ENCODE measurements around the gene KCTD5.
"Not testable (repeated sequence)": the region's sequence is repeated elsewhere in the genome, so short reads cannot be mapped to it uniquely, and the experiment has no call there.

The KCTD5 gene

DNA sequence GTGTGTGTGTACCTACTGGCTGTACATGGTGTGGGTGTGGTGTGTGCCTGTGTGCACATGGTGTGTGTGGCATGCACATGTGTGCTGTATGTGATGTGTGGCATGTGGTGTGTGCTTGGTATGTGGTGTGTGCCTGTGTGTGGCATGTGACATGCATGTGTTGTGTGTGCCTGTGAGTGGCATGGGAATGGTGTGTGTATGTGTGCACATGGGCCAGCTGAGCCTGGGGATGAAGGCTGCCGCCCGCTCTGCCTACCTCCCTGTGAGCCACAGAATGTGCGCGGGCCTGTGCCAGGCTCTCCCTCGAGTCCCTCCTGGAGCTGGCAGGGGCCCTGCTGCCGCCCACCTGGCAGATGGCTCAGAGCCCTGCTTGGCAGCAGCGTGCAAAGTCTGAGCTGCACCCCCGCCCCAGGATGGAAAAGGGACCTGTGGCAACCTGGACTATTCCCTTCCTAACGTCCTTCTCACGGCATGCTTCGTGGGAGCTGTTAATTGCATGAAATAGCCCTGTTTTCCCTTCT is 28.4 kb downstream of the KCTD5 start:
- DNase-seq: no peak

GRCh38 chr16:2711370-2712062 is 29.2 kb downstream of the KCTD5 start:
- no peak for DNase-seq

GRCh38 chr16:2712063-2712441 is 29.7 kb downstream of the KCTD5 start:
- DNase-seq: no peak

DNA sequence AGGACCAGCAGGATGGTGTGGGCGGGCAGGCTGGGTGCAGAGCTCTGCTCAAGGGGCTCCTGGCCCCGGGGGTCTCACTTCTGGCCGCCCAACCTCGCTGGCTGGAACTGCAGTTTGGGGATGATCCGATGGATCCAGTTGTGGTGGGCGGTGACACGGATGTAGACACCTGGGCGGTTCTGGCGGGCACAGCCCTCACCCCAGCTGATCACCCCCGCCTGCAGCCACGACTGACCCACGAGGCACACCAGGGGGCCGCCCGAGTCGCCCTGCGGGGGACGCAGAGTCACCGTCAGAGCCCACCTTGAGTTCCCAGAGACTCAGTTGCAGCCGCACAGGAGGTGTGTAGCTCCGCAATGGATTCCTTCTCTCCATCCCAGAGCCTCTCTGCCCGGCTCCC is 30.2 kb downstream of the KCTD5 start:
- no peak for DNase-seq

DNA sequence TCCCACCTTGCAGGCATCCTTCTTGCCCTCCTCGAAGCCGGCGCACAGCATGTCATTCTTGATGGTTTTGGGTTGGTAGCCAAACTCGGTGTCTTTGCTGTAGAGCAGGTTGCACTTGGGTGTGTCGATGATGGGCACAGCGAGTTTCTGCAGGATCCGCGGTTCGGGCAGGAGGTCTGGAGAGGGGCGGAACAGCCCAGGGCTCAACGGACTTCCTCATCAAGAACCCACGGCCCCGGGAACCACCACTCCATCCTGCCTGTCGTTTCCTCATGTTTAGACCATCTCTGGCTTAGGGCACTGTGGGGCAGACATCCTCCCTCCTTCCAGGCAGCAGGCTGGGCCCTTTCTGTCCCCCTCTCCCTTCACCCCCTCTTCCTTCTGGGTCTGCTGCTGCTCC is 31.2 kb downstream of the KCTD5 start:
- DNase-seq: no peak

GRCh38 chr16:2713985-2714774 is 31.9 kb downstream of the KCTD5 start:
- DNase-seq: no peak

DNA sequence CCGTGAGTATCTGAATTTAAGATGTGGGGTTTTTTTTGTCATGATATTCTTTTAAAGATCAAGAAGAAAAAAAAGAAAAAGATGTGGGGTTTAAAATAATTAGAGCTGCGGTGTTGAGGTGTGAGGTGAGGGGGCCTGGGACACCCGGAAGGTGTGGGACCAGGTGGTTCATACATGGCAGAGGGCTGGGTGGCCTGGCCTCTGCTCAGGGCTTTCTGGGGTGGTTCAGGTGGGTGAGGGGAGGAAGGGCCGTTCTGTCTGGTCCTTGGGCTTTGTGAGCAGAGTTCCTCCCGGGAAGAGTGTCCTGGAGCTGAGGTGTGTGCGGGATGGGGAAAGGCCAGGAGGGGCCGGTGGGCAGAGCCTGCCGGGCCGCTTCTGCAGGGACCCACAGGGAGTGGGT is 32.7 kb downstream of the KCTD5 start:
- no peak for DNase-seq

- peak; percentile 46 to 54 for DNase-seq
Observed at GRCh38 chr16:2715519-2715918, 33.2 kb downstream of the KCTD5 start.

DNA sequence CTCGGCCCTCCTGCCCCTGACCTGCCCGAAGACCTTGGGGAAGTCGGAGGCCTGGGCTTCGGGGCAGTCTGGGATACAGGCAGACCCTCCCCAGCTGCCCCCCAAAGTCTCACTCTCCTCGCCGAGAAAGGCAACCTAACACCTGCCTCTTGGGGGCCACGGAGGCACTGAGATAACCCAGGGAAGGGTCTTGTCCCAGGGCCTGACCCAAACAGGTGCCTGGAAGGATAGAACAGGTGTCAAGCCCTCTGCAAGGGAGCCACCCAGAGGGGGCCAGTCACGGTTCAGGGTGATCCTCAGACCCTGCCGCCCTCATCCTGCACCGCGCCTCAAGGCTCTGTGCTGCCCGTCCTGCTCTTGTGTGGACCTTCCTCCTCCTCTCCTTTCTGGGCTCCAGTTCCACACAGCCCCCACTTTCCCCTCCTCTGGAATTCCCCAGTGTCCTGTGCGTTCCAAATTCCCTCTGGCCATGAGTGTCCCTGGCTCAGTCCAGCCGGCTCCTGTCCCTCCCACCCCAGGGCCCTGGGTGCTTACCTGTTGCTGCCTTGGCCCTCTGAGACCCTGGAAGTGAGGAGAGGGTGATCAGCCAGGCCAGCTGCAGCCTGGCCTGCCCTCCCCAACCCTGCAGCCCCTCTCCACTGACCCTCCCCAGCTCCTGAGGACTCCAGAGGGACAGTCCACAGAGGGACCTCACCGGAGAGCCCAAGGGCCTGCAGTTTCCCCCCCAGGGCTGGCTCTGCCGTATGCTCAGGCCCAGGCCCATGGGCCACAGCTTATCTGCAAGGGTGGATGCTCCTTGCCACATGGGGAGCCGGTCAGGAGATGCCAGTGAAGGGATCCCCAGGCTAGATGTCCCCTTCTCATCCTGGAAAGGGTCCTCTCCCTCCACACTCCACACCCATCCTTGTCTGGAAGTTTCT is 33.9 kb downstream of the KCTD5 start:
- no peak for DNase-seq

DNA sequence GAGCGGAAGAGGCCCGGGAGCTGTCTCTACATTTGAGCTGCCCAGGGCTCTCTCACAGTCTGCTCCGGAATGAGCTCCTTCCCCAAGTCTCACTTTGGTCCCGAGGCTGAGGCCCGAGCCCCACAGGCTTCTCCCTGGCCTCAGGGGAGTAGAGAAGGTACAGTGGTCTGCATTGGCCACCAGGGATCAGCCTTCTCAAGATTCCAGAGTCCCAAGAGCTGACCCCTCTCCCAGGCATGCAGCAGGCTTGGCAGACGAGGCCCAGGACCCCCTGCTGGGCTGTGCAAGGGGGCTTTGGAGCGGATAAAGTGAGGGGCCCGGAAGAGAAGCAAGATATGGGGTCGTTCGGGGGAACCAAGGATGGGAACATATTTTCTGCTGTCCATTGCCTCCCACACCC is 34.6 kb downstream of the KCTD5 start:
- DNase-seq: no peak

DNA sequence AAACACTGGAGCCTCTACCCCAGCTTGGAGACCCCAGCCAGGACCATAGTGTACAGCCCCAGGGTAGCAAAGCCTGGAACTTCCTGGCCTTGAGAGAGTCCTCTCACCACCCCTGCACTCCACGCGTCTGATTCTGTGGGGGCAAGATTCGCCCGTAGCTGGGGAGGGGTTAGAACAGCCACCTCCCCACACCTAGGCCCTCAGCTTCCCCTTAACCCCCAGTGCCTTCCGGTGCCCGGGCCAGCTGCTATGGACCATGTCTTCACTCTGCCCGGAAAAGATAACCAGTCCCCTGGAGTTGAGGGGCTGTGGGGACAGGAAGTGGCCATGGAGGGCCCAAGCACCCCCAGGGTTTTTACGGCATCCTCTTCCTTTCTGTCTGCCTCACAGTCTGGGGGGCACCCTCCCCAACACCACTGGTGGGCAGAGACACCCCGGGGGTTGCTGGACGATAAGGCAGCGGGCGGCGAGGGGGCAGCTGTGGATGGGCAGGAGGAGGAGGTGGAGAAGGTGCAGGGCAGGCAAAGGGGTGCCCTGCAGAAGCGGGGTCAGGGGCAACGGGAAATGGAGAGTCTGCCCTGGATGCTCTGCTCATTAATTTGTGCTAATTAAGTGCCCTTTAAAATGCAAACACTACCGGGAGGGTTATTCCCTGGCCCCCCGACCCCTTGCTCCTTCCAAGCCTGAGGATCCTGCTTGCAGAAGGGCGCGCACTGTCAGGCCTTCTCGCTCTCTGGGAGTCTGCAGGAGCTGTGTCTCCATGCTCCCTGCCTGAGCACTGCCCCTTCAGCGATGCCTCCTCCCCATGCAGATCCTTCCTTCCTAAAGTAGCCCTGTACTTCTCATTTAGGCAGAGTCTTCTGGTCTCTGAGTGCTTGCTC is 35.3 kb downstream of the KCTD5 start:
- no peak for DNase-seq

DNA sequence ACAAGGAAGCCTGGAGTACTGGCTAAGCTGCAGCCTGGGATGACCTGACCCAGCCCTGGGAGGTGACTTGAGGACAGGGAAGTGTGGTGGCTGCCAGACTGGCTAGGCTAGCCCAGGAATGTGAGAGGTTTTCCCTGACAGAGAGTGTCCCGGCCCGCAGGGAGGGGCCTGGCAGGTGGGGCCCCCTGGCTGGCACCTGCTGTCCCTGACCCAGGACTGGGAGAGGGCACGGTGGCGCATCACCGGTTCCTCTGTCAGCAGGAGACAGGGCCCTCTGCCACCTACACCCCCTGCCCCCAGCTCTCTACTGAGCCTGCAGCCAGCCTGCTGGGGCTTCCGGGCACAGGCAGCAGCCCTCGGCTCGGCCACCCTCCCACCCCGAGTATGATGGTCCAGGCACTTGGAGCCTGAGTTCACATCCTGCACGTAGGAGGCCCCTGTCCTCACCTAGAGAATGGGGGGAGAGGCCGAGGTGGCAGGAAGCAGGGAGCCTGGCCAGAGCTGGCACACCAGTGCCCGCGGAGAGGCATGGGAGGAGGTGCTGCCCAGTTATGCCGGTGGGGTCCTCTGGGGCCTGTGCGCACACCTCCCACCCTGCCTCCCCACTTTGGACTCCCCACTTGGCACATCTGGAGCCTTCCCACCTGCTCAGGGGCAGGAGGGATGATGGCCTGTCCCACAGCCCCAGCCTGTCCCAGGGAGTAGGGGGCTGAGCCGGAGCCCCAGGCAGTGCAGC is 37.2 kb downstream of the KCTD5 start:
- no peak for DNase-seq

- DNase-seq: no peak
Observed at GRCh38 chr16:2720064-2720457, 37.7 kb downstream of the KCTD5 start, which contains the start of gene PRSS27. Gene PRSS27 (minus strand): TSS chr16:2720224. CDS start chr16:2720160, 64 bp downstream.

DNA sequence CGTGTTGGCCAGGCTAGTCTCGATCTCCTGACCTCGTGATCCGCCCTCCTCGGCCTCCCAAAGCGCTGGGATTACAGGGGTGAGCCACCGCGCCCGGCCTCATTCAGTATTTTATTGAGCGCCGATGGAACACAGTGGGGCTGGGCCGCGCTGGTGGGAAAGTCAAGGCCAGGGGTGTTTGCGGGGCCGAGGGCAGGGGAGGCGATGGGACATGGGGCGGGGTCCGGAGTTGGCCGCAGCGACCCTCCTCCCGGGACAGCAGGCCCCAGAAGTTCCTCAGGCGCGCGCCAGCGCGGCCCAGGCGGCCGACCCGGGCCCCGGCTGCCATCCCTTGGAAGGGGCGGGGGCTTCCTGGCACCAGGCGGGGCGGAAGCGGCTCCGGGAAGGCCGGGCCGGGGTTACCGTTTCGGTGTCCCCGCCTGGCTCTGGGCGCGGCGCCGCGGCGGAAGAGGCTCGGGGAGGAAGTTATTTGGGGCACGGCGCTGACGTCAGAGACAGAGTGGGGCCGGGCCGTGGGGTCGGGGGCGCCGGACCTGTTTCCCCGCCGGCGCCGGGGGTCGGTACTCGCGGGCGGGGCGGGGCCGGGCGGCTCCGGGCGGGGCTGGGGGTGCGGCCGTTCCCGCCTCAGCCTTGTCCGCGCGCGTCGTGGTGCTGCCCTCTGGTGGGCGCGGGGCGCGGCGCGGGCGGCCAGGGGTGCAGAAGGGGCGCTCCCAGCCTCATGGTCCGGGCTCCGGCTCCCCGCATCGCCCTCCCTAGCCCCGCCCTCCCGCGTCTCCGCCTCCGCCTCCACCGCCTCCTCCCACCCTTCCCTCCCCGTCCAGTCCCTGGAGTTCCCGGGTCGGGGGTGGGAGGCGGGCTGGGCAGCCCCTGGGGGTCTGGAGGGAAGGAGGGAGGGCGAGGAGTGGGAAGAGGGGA is 38.7 kb downstream of the KCTD5 start:
- peak; percentile 73 to 94 for DNase-seq

- not testable (repeated sequence) for DNase-seq
Observed at GRCh38 chr16:2721634-2722173, 39.4 kb downstream of the KCTD5 start.

GRCh38 chr16:2724088-2724676 is 41.9 kb downstream of the KCTD5 start:
- no peak for DNase-seq

- no peak for DNase-seq
Observed at GRCh38 chr16:2724816-2725348, 42.6 kb downstream of the KCTD5 start.

DNA sequence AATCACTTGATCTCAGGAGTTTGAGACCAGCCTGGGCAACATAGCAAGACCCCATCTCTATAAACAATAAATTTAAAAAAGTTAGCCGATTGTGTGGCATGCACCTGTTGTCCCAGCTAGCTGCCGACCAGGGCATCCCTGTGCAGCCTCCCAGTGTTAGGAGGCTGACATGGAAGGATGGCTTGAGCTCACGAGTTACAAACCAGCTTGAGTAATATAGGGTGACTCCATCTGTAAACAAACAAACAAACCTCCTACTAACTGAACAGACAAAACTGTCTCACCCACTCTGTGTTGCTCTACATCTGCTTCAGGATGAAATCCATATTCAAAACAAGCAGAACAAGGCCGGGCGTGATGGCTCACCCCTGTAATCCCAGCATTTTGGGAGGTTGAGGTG is 44.6 kb downstream of the KCTD5 start:
- DNase-seq: no peak

- no peak for DNase-seq
Observed at GRCh38 chr16:2728034-2728433, 45.7 kb downstream of the KCTD5 start.
